ENCODE measurements around the gene NFIB.

The NFIB gene

GRCh38 chr9:14271093-14271673 lies 42.8 kb downstream of the NFIB start:
- DNase-seq = no peak

GRCh38 chr9:14270358-14271092 lies 43.4 kb downstream of the NFIB start:
- DNase-seq = no peak

GRCh38 chr9:14269916-14270315 lies 44.0 kb downstream of the NFIB start:
- DNase-seq = no peak

DNA sequence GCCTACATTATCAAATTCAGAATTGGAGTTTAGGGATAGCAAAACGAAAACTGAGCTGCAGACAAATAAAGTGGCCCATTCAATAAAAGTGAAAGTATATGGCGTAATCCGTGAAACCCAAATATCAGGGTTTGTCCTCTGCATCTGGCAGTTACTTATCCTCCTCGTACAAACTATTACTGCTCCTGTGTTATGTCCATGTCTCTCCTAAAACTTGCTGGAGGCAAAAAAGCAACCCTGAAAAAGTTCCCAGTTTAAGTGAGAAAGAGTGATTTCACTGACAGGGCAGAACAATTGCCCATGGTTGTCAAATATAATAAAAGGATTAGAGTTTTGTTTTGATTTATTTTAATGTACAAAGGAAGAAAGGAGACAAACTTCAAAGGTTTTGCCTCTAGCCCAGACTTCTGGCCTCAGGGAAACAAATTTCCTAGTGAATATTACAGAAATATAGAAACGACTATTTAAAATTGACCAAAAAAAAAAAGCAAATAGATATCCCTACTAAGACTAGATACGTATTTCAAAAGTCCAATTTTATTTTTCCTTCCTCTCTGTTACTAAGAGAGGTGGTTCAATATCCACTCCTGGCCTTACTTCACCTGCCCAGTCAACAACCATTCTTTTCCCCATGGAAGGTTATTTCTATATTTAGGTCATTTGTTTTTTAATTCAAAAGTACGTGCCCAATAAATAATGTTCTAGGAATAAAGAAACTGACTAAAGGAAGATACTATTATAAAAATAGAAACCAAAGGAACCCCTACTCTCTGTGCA lies 50.0 kb downstream of the NFIB start:
- DNase-seq = no peak

- DNase-seq = no peak
These were observed 51.1 kb downstream of the NFIB start for GRCh38 chr9:14262827-14263226.

DNA sequence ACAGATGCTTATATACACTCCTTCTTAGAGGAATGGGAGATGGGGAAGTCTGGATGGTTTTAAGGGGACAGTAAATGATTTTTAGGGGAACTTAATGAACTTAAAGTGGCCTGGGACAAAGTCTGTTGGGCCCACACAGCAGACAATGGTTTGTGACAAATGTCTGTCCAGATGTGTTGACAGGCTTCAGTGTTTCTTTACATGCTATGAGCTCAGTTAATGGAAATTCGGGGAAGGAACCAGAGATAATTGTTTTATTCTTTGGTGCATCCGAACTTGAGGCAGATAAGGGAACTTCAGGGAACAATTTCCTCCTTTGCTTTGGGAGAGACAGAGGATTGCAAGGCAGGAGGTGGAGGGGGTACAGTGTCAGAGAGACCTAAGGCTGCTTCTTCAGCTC lies 52.3 kb downstream of the NFIB start:
- no peak for DNase-seq

DNA sequence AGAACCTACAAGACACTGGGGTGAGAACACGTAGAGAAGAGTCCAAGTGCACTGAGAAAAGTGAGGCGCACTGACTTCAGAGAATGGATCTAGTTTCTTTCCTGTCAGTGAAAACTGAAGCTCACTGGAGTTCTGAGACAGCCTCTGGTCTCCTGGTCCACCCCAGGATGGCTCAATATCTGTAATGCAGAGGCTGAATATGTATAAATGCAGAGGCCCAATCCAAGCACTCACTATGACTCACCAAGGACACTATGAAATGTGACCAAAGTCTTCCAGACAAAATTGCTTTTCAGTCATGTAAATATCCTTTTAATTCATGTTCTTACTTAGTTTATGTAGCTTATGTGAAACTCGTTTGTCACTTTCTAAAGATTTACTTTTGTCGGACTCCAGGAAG lies 53.8 kb downstream of the NFIB start:
- DNase-seq = no peak

- DNase-seq = no peak
These were observed 55.2 kb downstream of the NFIB start for GRCh38 chr9:14258660-14259239.

- DNase-seq = no peak
These were observed 55.8 kb downstream of the NFIB start for GRCh38 chr9:14258156-14258555.

- DNase-seq = no peak
These were observed 57.4 kb downstream of the NFIB start for GRCh38 chr9:14256588-14256987.

DNA sequence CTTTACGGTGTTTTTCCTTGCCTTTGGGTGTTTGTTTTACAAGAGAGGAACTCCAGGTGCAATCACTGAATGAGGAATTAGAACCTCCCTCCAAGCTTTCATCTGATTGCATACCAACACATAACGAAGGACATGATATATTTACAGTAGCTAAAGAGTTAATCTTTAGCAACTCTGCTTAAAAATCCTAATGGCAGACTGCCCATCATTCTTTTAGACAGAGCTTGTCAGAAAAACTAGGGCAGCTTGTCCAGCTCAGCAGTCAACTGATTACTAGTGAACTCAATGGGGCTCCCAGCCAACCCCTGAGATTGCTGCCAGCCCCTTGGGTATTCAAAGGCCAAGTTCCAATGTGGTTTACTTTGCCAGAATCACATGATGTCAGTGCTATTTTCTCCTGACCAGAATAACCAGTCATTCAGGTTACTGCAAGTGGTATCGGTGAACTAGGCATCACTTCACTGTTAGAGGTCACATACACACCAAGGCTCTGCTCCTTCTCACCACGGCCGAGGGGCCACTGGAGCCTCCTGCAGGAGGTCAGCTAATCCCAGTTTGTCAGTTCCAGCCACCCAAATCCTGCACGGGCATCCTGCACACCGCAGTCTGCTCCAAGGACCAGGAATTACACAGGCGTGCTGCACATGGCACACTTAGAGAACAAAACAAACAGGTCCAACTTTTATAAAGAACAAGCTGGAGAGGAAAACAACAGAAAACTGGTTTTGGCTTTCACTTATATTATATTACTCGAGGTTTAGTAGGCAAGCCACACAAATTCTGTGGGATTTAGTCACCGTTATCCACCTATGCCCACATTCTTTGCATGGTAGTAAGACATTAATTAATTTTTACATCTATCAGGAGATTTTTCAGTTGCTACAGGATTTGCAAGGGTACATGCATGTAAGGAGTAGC lies 62.5 kb downstream of the NFIB start:
- DNase-seq = no peak

GRCh38 chr9:14250794-14251153 lies 63.2 kb downstream of the NFIB start:
- no peak for DNase-seq

GRCh38 chr9:14249527-14249926 lies 64.4 kb downstream of the NFIB start:
- DNase-seq = no peak

- no peak for DNase-seq
These were observed 65.8 kb downstream of the NFIB start for GRCh38 chr9:14248149-14248548.

DNA sequence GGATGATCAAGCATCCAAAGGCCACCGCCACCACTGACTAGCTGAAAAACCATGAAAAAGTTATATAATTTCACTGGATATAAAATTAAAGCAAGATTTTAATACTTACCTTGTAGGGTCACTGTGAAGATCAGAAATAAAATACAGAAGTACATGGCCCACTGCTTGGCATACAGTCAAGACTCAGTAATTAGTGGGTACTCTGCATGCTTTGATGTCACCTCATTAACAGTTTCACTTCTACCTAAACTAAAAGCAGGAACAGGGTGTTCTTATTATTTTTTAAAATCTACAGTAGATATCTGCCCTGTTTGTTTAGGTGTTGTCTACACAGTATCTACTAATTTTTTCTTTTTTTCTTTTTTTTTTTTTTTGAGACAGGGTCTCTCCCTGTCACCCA lies 66.4 kb downstream of the NFIB start:
- DNase-seq = no peak

GRCh38 chr9:14246951-14247350 lies 67.0 kb downstream of the NFIB start:
- no peak for DNase-seq

DNA sequence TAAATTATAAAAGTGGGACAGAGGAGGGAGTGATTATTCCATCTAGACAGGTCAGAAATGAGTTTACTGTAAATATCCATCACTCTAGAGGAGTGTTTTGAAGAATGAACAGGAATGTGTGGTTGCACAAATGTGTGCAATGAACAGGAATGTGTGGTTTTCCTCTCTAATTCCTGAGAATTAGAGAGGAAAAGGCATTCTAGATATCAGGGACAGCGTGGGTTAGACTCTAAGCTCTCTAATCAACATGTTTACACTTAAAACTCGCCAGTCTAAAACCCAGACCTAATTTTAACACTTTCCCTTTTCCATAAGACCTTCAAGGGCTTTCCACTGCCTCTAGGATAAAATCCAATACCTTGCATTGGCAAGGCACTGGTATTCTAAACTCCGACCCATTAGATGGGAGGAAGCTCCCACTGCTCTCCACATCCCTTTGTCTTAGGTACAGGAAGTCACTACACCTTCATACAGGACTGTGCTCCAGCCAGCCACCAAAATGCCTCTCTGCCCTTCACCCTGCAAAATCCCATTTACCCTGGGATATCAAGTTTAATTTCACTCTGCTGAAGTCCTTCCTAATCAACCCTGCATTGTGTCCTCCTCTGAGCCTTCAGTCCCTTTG lies 67.9 kb downstream of the NFIB start:
- DNase-seq = no peak

GRCh38 chr9:14243514-14244042 lies 70.4 kb downstream of the NFIB start:
- DNase-seq = no peak

- DNase-seq = no peak
These were observed 71.7 kb downstream of the NFIB start for GRCh38 chr9:14242150-14242805.

GRCh38 chr9:14240537-14240936 lies 73.4 kb downstream of the NFIB start:
- no peak for DNase-seq

- DNase-seq = no peak
These were observed 75.4 kb downstream of the NFIB start for GRCh38 chr9:14238518-14238917.
